Natural killer cell (primary cell): ENCODE data around the gene CYP19A1. TPM values are rescaled to one million over a fixed set of nuclear protein-coding genes. Genes with fewer than 3 reads are reported as not detected.

Source experiments
- ATAC-seq, 3 donors: fragments of 150-1000 bp in 2 of 3; fragments of 200-7000 bp in 1 of 3; cut with Tn5 transposase; 1 replicate in 1 of 3; 2 replicates in 2 of 3; pipeline ENCODE4 v1.10.0; 2021; ENCODE audit warnings: mild to moderate bottlenecking in 2 of 3, moderate library complexity in 2 of 3
- DNase-seq, 2 donors: peaks; one replicate each; pipeline versions ENCODE4 v3.0.0 to v3.0.0-alpha.2; 2013 to 2021; ENCODE audit warnings: mixed read lengths in 1 of 2
- H3K27ac ChIP-seq: one replicate; pipeline ENCODE4 v1.5.1; 2013; ENCODE audit warnings: mild to moderate bottlenecking, low read length
- H3K27me3 ChIP-seq: one replicate; pipeline ENCODE4 v1.6.1; 2013; ENCODE audit warnings: low read length; ENCODE audit not compliant: control insufficient read depth, insufficient read depth
- H3K36me3 ChIP-seq: one replicate; pipeline ENCODE4 v1.6.1; 2013; ENCODE audit warnings: low read length; ENCODE audit not compliant: control insufficient read depth, insufficient read depth
- H3K4me1 ChIP-seq: one replicate; pipeline ENCODE4 v1.6.1; 2013; ENCODE audit warnings: low read length; ENCODE audit not compliant: control insufficient read depth, insufficient read depth
- H3K4me3 ChIP-seq: one replicate; pipeline ENCODE4 v1.5.1; 2013; ENCODE audit warnings: low read length
- H3K9me3 ChIP-seq: one replicate; pipeline ENCODE4 v1.6.1; 2013; ENCODE audit warnings: low read length; ENCODE audit not compliant: control insufficient read depth, insufficient read depth
- H3K27ac Mint-ChIP-seq, 2 donors: one replicate each; pipeline ENCODE4 v1.8.0; 2022; ENCODE audit warnings: mild to moderate bottlenecking in 2 of 2, mixed read lengths in 2 of 2, moderate library complexity in 1 of 2
- H3K27me3 Mint-ChIP-seq, 2 donors: one replicate each; pipeline ENCODE4 v1.8.0; 2022; ENCODE audit warnings: low read depth in 2 of 2, mixed read lengths in 2 of 2
- H3K36me3 Mint-ChIP-seq: one replicate; pipeline ENCODE4 v1.8.0; 2022; ENCODE audit warnings: mixed read lengths
- H3K4me1 Mint-ChIP-seq, 2 donors: one replicate each; pipeline ENCODE4 v1.8.0; 2022; ENCODE audit warnings: mixed read lengths in 2 of 2
- H3K4me3 Mint-ChIP-seq: one replicate; pipeline ENCODE4 v1.8.0; 2022; ENCODE audit warnings: mild to moderate bottlenecking, moderate library complexity, mixed read lengths
- H3K9me3 Mint-ChIP-seq, 2 donors: one replicate each; pipeline ENCODE4 v1.8.0; 2022; ENCODE audit warnings: mixed read lengths in 2 of 2
- WGBS: methylation state at CpG from one replicate; pipeline ENCODE4 v1.1.7; 2013; ENCODE audit warnings: missing lambda C conversion rate; ENCODE audit not compliant: insufficient coverage; 5-methylcytosine and 5-hydroxymethylcytosine counted together
- intact Hi-C: fragments of 100-400 bp; cut with micrococcal nuclease; formaldehyde crosslinking; loops from one replicate; pipeline ENCODE4 v1.14.2; 2022
- total RNA-seq, 4 donors: library from RNA; stranded (reverse); fragments of 120-200 nt in 1 of 4; gene quantifications; one replicate each; pipeline versions ENCODE4 v1.2.3 to v1.2.4, GENCODE V29; 2013 to 2022
- TF ChIP-seq, protein P1 (sequence below): fragments of 200-600 bp; IDR thresholded peaks from one replicate; pipeline ENCODE4 v1.8.0; 2022; ENCODE audit warnings: antibody characterized with exemption

Gene CYP19A1
- total RNA-seq, 3 donors from 2014 or later (not counting 1 experiment from before 2014, with no cell fraction given): not detected

DNA sequence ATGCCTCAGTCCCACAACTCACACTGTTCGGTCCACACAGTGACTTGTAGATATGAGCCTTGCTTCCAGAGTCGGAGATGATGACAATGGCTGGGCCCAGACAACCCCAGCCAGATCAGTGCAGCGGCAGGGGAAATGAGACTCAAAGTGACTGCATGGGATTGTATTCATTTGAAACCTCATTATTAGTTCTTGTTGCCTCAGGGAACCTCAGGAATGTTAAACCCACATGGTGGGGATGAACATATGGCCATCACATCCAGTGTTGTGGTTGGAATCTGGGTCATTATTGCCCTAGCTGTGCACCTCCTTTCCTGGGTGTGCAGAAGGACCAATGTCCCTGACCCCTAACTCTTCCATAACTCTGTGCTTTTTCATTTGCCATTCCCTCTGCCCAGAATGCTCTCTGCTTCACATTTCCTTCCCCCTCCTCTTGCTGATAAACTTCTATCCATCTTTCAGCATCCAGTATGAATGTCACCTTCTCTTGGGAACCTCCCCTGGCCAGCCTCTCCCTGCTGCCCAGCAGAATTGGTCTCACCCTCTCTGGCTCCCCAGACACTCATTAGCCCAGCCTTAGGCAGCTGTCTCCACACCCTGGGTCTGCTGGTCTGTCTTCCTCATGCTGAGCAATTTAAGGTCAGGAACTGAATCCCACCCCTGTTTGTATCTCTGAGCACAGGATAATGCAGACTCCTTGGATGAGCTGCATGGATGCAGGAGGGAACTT, 176.7 kb downstream of the CYP19A1 start:
- intact Hi-C loops: no loop called here
- no peaks in the 10 kb centered on the region for H3K36me3 Mint-ChIP-seq

DNA sequence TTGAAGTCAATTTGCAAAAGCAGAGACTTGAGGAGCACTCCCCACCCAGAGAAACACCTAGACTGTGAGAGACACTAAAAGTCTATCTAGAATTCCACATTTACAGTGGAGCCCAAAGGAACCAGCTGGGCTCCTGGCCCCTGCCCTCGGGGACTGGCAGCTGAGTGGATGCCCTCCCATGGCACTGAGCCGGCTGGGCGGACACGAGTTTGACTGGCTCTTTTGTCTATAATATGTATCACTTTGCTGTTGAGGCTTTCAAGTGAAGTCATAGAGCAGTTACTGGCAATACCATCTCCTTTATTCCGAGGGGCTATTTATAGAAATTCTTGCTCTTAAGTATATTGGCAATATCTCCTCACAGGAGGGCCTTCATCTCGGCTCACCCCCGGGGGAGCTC, 177.9 kb downstream of the CYP19A1 start:
- Mint-ChIP-seq H3K27ac (no peak overlapping the region), H3K9me3 (no peaks in the 10 kb centered on the region), H3K36me3 (no peaks in the 10 kb centered on the region), H3K27me3 (peaks cover 24 to 43% of the 10 kb centered on the region in 2 donors), H3K4me1 (no peaks in the 10 kb centered on the region), H3K4me3 (no peak overlapping the region)
- no peak for DNase-seq
- Histone ChIP-seq H3K4me1 (no peaks in the 10 kb centered on the region), H3K4me3 (no peak overlapping the region), H3K27ac (no peak overlapping the region), H3K27me3 (peaks cover 3% of the 10 kb centered on the region), H3K9me3 (no peaks in the 10 kb centered on the region), H3K36me3 (no peaks in the 10 kb centered on the region)
- ATAC-seq: no peak
- intact Hi-C loops: no loop called here
- TF ChIP-seq, protein P1, sequence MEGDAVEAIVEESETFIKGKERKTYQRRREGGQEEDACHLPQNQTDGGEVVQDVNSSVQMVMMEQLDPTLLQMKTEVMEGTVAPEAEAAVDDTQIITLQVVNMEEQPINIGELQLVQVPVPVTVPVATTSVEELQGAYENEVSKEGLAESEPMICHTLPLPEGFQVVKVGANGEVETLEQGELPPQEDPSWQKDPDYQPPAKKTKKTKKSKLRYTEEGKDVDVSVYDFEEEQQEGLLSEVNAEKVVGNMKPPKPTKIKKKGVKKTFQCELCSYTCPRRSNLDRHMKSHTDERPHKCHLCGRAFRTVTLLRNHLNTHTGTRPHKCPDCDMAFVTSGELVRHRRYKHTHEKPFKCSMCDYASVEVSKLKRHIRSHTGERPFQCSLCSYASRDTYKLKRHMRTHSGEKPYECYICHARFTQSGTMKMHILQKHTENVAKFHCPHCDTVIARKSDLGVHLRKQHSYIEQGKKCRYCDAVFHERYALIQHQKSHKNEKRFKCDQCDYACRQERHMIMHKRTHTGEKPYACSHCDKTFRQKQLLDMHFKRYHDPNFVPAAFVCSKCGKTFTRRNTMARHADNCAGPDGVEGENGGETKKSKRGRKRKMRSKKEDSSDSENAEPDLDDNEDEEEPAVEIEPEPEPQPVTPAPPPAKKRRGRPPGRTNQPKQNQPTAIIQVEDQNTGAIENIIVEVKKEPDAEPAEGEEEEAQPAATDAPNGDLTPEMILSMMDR: no peak
- 85% methylated on average over 4 of the region's 7 CpGs for WGBS

More for the DNA sequence above, 176.7 kb downstream of the CYP19A1 start:
- no peaks in the 10 kb centered on the region for H3K4me1 Mint-ChIP-seq
- Histone ChIP-seq H3K27me3 (peaks cover 3% of the 10 kb centered on the region), H3K36me3 (no peaks in the 10 kb centered on the region), H3K27ac (no peak overlapping the region), H3K4me3 (no peak overlapping the region), H3K4me1 (no peaks in the 10 kb centered on the region), H3K9me3 (no peaks in the 10 kb centered on the region)
- TF ChIP-seq, protein P1: no peak
- no peak overlapping the region for H3K4me3 Mint-ChIP-seq
- H3K27ac Mint-ChIP-seq: no peak overlapping the region
- ATAC-seq (no peak), DNase-seq (no peak)
- 83% methylated on average over 3 of the region's 3 CpGs for WGBS
- no peaks in the 10 kb centered on the region for H3K9me3 Mint-ChIP-seq
- H3K27me3 Mint-ChIP-seq: peaks cover 24 to 36% of the 10 kb centered on the region in 2 donors

Other genes starting within 250 kb of the CYP19A1 start
- not detected for gene TNFAIP8L3, start 243.7 kb downstream of the CYP19A1 start, total RNA-seq
- gene GLDN, start 3.1 kb upstream of the CYP19A1 start, total RNA-seq: not detected